ENCODE results near the gene YWHAG.

The YWHAG gene

GRCh38 chr7:76358481-76359110 lies at the start of gene YWHAG:
YWHAG (minus strand) TSS chr7:76358991; CDS start chr7:76358808, 183 bp downstream.
- peak; percentile 2; the same call in 1 of the 2 replicates for TF ChIP-seq USF1 (IDR thresholded peaks at IDR 0.05)
- no peak for TF ChIP-seq CREB1 (IDR thresholded peaks at IDR 0.05; ENCODE audit: low read depth)
- peak; percentile 92 for TF ChIP-seq YY1 (IDR thresholded peaks at IDR 0.05; ENCODE audit: low read depth)
- no peak for TF ChIP-seq FOXM1 (IDR thresholded peaks at IDR 0.05; ENCODE audit: borderline replicate concordance, low read depth)
- peak; percentile 80; the same call in 1 of the 2 replicates for TF ChIP-seq MAX (IDR thresholded peaks at IDR 0.05)
- TF ChIP-seq TEAD4 (IDR thresholded peaks at IDR 0.05) = peak; percentile 20; the same call in 1 of the 2 replicates
- TF ChIP-seq TCF12 (IDR thresholded peaks at IDR 0.05; ENCODE audit: low read depth) = peak; percentile 24; the same call in 1 of the 2 replicates
- no peak; the same call in 1 of the 2 replicates for TF ChIP-seq RAD21 (IDR thresholded peaks at IDR 0.05; ENCODE audit: low read depth)
- no peak for TF ChIP-seq CEBPB (IDR thresholded peaks at IDR 0.05)
- no peak for TF ChIP-seq NFIC (IDR thresholded peaks at IDR 0.05)
- no peak; the same call in 1 of the 2 replicates for TF ChIP-seq EP300 (IDR thresholded peaks at IDR 0.05; ENCODE audit: borderline replicate concordance)
- TF ChIP-seq EGR1 (IDR thresholded peaks at IDR 0.05) = peak; percentile 77
- peak; percentile 84 for TF ChIP-seq TAF1 (IDR thresholded peaks at IDR 0.05; ENCODE audit: low read depth)
- no peak; the same call in 1 of the 2 replicates for TF ChIP-seq ZBTB7A (IDR thresholded peaks at IDR 0.05; ENCODE audit: low read depth)
- no peak for TF ChIP-seq REST (IDR thresholded peaks at IDR 0.05; ENCODE audit: low read depth)

- TF ChIP-seq FOXM1 (IDR thresholded peaks at IDR 0.05; ENCODE audit: borderline replicate concordance, low read depth) (no peak), USF1 (IDR thresholded peaks at IDR 0.05) (no peak), ZBTB7A (IDR thresholded peaks at IDR 0.05; ENCODE audit: low read depth) (no peak), TCF12 (IDR thresholded peaks at IDR 0.05; ENCODE audit: low read depth) (no peak), EGR1 (IDR thresholded peaks at IDR 0.05) (no peak), CEBPB (IDR thresholded peaks at IDR 0.05) (no peak), NFIC (IDR thresholded peaks at IDR 0.05) (no peak), TAF1 (IDR thresholded peaks at IDR 0.05; ENCODE audit: low read depth) (no peak), MAX (IDR thresholded peaks at IDR 0.05) (no peak), YY1 (IDR thresholded peaks at IDR 0.05; ENCODE audit: low read depth) (no peak), EP300 (IDR thresholded peaks at IDR 0.05; ENCODE audit: borderline replicate concordance) (no peak), RAD21 (IDR thresholded peaks at IDR 0.05; ENCODE audit: low read depth) (no peak), TEAD4 (IDR thresholded peaks at IDR 0.05) (no peak), REST (IDR thresholded peaks at IDR 0.05; ENCODE audit: low read depth) (no peak), CREB1 (IDR thresholded peaks at IDR 0.05; ENCODE audit: low read depth) (no peak)
Observed at GRCh38 chr7:76408121-76408560, 49.4 kb upstream of the YWHAG start.

GRCh38 chr7:76407718-76408117 lies 48.9 kb upstream of the YWHAG start:
- TF ChIP-seq EP300 (IDR thresholded peaks at IDR 0.05; ENCODE audit: borderline replicate concordance) = no peak
- TF ChIP-seq ZBTB7A (IDR thresholded peaks at IDR 0.05; ENCODE audit: low read depth) = no peak
- TF ChIP-seq NFIC (IDR thresholded peaks at IDR 0.05) = no peak
- no peak for TF ChIP-seq MAX (IDR thresholded peaks at IDR 0.05)
- no peak for TF ChIP-seq EGR1 (IDR thresholded peaks at IDR 0.05)
- no peak for TF ChIP-seq FOXM1 (IDR thresholded peaks at IDR 0.05; ENCODE audit: borderline replicate concordance, low read depth)
- TF ChIP-seq TAF1 (IDR thresholded peaks at IDR 0.05; ENCODE audit: low read depth) = no peak

GRCh38 chr7:76405738-76406137 lies 46.9 kb upstream of the YWHAG start:
- TF ChIP-seq RAD21 (IDR thresholded peaks at IDR 0.05; ENCODE audit: low read depth) = no peak

GRCh38 chr7:76403780-76404494 lies 45.1 kb upstream of the YWHAG start:
- TF ChIP-seq EP300 (IDR thresholded peaks at IDR 0.05; ENCODE audit: borderline replicate concordance) = no peak
- no peak for TF ChIP-seq FOXM1 (IDR thresholded peaks at IDR 0.05; ENCODE audit: borderline replicate concordance, low read depth)
- TF ChIP-seq CREB1 (IDR thresholded peaks at IDR 0.05; ENCODE audit: low read depth) = no peak
- no peak for TF ChIP-seq TCF12 (IDR thresholded peaks at IDR 0.05; ENCODE audit: low read depth)
- TF ChIP-seq TEAD4 (IDR thresholded peaks at IDR 0.05) = no peak
- TF ChIP-seq CEBPB (IDR thresholded peaks at IDR 0.05) = no peak
